ENCODE measurements around the gene SH3BGRL. TPM values are rescaled to one million over a fixed set of nuclear protein-coding genes. Genes with fewer than 3 reads are reported as not detected.
"Not testable (repeated sequence)": the region's sequence is repeated elsewhere in the genome, so short reads cannot be mapped to it uniquely, and the experiment has no call there.

SH3BGRL gene
- total and polyA plus RNA-seq, 10 donors = 132 to 280 (median 193) TPM

GRCh38 chrX:81336455-81337152, 134.7 kb downstream of the SH3BGRL start:
- Histone ChIP-seq H3K27me3 (replicated peaks in 1 of 7) (no peaks in the 10 kb centered on the region), H3K4me3 (no peak overlapping the region), H3K4me1 (no peaks in the 10 kb centered on the region), H3K9me3 (peaks cover 0 to 14% (median 8%) of the 10 kb centered on the region in 8 donors), H3K27ac (no peak overlapping the region), H3K36me3 (no peaks in the 10 kb centered on the region)
- no peak for DNase-seq
- WGBS, 5 donors = 70 to 86% (median 81%) methylated on average over 3 to 4 of the region's 4 CpGs
- TF ChIP-seq POLR2A (IDR thresholded peaks at IDR 0.05) (no peak), POLR2AphosphoS5 (IDR thresholded peaks at IDR 0.05) (no peak)
- TF ChIP-seq, protein P1, sequence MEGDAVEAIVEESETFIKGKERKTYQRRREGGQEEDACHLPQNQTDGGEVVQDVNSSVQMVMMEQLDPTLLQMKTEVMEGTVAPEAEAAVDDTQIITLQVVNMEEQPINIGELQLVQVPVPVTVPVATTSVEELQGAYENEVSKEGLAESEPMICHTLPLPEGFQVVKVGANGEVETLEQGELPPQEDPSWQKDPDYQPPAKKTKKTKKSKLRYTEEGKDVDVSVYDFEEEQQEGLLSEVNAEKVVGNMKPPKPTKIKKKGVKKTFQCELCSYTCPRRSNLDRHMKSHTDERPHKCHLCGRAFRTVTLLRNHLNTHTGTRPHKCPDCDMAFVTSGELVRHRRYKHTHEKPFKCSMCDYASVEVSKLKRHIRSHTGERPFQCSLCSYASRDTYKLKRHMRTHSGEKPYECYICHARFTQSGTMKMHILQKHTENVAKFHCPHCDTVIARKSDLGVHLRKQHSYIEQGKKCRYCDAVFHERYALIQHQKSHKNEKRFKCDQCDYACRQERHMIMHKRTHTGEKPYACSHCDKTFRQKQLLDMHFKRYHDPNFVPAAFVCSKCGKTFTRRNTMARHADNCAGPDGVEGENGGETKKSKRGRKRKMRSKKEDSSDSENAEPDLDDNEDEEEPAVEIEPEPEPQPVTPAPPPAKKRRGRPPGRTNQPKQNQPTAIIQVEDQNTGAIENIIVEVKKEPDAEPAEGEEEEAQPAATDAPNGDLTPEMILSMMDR (IDR thresholded peaks at IDR 0.05 in 8 of 11, conservative IDR thresholded peaks at IDR 0.05 in 3 of 11) = no peak
- intact Hi-C loops (cut with DNase I; ENCODE audit: low total_unique reads) = no loop called here

- H3K4me3 ChIP-seq = no peak overlapping the region
- no peaks in the 10 kb centered on the region for H3K36me3 ChIP-seq
- H3K27me3 ChIP-seq (replicated peaks in 1 of 7) = no peaks in the 10 kb centered on the region
- TF ChIP-seq POLR2A (IDR thresholded peaks at IDR 0.05) (no peak), POLR2AphosphoS5 (IDR thresholded peaks at IDR 0.05) (no peak)
- TF ChIP-seq, protein P1 (IDR thresholded peaks at IDR 0.05 in 8 of 11, conservative IDR thresholded peaks at IDR 0.05 in 3 of 11) = no peak
- peaks cover 0 to 14% (median 8%) of the 10 kb centered on the region in 8 donors for H3K9me3 ChIP-seq
- H3K27ac ChIP-seq = no peak overlapping the region
- no peak for DNase-seq
- 80 to 99% (median 88%) methylated on average over 1 to 3 of the region's 3 CpGs; no CpG with 5 or more reads in 1 of the 5 donors for WGBS, 5 donors
- intact Hi-C loops (cut with DNase I; ENCODE audit: low total_unique reads) = no loop called here
- H3K4me1 ChIP-seq = no peaks in the 10 kb centered on the region
These were observed 135.9 kb downstream of the SH3BGRL start for GRCh38 chrX:81337805-81338204.

GRCh38 chrX:81338924-81339323, 137.0 kb downstream of the SH3BGRL start:
- H3K9me3 ChIP-seq = peaks cover 0 to 14% (median 8%) of the 10 kb centered on the region in 8 donors
- no peaks in the 10 kb centered on the region for H3K27me3 ChIP-seq (replicated peaks in 1 of 7)
- no peak for DNase-seq
- no peaks in the 10 kb centered on the region for H3K36me3 ChIP-seq
- no peaks in the 10 kb centered on the region for H3K4me1 ChIP-seq
- intact Hi-C loops (cut with DNase I; ENCODE audit: low total_unique reads) = no loop called here
- TF ChIP-seq POLR2AphosphoS5 (IDR thresholded peaks at IDR 0.05) (no peak), POLR2A (IDR thresholded peaks at IDR 0.05) (no peak)
- TF ChIP-seq, protein P1 (IDR thresholded peaks at IDR 0.05 in 8 of 11, conservative IDR thresholded peaks at IDR 0.05 in 3 of 11) = no peak
- H3K27ac ChIP-seq = no peak overlapping the region
- WGBS, 5 donors = 87 to 100% (median 89%) methylated on average over 1 of the region's 1 CpG
- H3K4me3 ChIP-seq = no peak overlapping the region

GRCh38 chrX:81345296-81345695, 143.4 kb downstream of the SH3BGRL start:
- H3K4me1 ChIP-seq; H3K27ac ChIP-seq; H3K9me3 ChIP-seq; H3K4me3 ChIP-seq; H3K27me3 ChIP-seq (replicated peaks in 1 of 7); intact Hi-C loops (cut with DNase I; ENCODE audit: low total_unique reads); DNase-seq; H3K36me3 ChIP-seq: not testable (repeated sequence)
- WGBS, 5 donors = 87 to 99% (median 94%) methylated on average over 10 to 14 of the region's 14 CpGs

Other genes starting within 250 kb of the SH3BGRL start
- gene HMGN5, start 189 bp upstream of the SH3BGRL start, total RNA-seq = 1 to 10 TPM; 3.2 to 8.6 (median 4.9) TPM
- 1 to 10 TPM; 6.3 to 9.1 (median 7.4) TPM for gene HMGN5, start 189 bp upstream of the SH3BGRL start, polyA plus RNA-seq

All from spleen (tissue), 11 donors.